WTC11 (cell line): ENCODE measurements around the gene OAF. TPM values are rescaled to one million over a fixed set of nuclear protein-coding genes. Genes with fewer than 3 reads are reported as not detected.

Source experiments
- ATAC-seq: fragments of 200-7000 bp; cut with Tn5 transposase; 2 replicates; pipeline ENCODE4 v1.10.0; 2021; ENCODE audit warnings: mild to moderate bottlenecking, moderate library complexity
- CTCF ChIA-PET: fragments of 300-600 bp; sonication (Branson Sonifier 250); formaldehyde crosslinking; loops from one replicate; lab custom pipeline; 2021; ENCODE audit warnings: antibody characterized with exemption; lab: Charles Lee
- POLR2A ChIA-PET: fragments of 350-600 bp; sonication (Branson Sonifier 250); formaldehyde crosslinking; loops from one replicate; lab custom pipeline; 2021; ENCODE audit warnings: antibody characterized with exemption; lab: Charles Lee
- DNase-seq: peaks from one replicate; pipeline ENCODE4 v3.0.0; 2021; ENCODE audit warnings: low spot score
- H3K27ac Mint-ChIP-seq: 2 replicates; pipeline ENCODE4 v1.8.0; 2021; ENCODE audit warnings: mixed read lengths
- H3K27me3 Mint-ChIP-seq: 2 replicates; pipeline ENCODE4 v1.8.0; 2021; ENCODE audit warnings: low read depth, mild to moderate bottlenecking, moderate library complexity, mixed read lengths
- H3K36me3 Mint-ChIP-seq: 2 replicates; pipeline ENCODE4 v1.8.0; 2021; ENCODE audit warnings: mixed read lengths
- H3K4me1 Mint-ChIP-seq: 2 replicates; pipeline ENCODE4 v1.8.0; 2022; ENCODE audit warnings: mixed read lengths
- H3K4me3 Mint-ChIP-seq: 2 replicates; pipeline ENCODE4 v1.8.0; 2021; ENCODE audit warnings: mild to moderate bottlenecking, moderate library complexity, mixed read lengths
- H3K9me3 Mint-ChIP-seq: 2 replicates; pipeline ENCODE4 v1.8.0; 2021; ENCODE audit warnings: mixed read lengths
- CBFB ChIP-seq: sonication (generic); formaldehyde crosslinking; IDR thresholded peaks from 2 replicates; pipeline ENCODE4 v1.8.1; 2022; ENCODE audit warnings: mild to moderate bottlenecking, low read depth, missing genetic modification reagents
- CDX4 ChIP-seq: fragments of 250-450 bp; sonication (Bioruptor Pico); IDR thresholded peaks from 2 replicates; pipeline ENCODE4 v1.9.0; 2021; ENCODE audit warnings: moderate library complexity, mild to moderate bottlenecking, inconsistent platforms, borderline replicate concordance
- CREM ChIP-seq: sonication (generic); formaldehyde crosslinking; IDR thresholded peaks from 2 replicates; pipeline ENCODE4 v1.8.1; 2022; ENCODE audit warnings: mild to moderate bottlenecking, missing genetic modification reagents, moderate library complexity
- EMX1 ChIP-seq: fragments of 250-450 bp; sonication (Bioruptor Pico); IDR thresholded peaks from 2 replicates; pipeline ENCODE4 v1.8.0; 2021; ENCODE audit warnings: mild to moderate bottlenecking
- ERG ChIP-seq: fragments of 250-450 bp; sonication (Bioruptor Pico); IDR thresholded peaks from 2 replicates; pipeline ENCODE4 v1.8.0; 2021; ENCODE audit warnings: mild to moderate bottlenecking
- FOXJ3 ChIP-seq: sonication (generic); formaldehyde crosslinking; IDR thresholded peaks from 2 replicates; pipeline ENCODE4 v1.9.0; 2021; ENCODE audit warnings: missing genetic modification reagents, mild to moderate bottlenecking, borderline replicate concordance
- GRHL2 ChIP-seq: fragments of 250-450 bp; sonication (Bioruptor Pico); IDR thresholded peaks from 2 replicates; pipeline ENCODE4 v1.8.0; 2022; ENCODE audit warnings: mild to moderate bottlenecking, moderate library complexity; ENCODE audit not compliant: insufficient replicate concordance, severe bottlenecking
- GTF2I ChIP-seq: fragments of 250-450 bp; sonication (Bioruptor Pico); conservative IDR thresholded peaks from 2 replicates; pipeline ENCODE4 v1.4.0; 2021; ENCODE audit warnings: mild to moderate bottlenecking
- JAZF1 ChIP-seq: fragments of 250-450 bp; sonication (Bioruptor Pico); IDR thresholded peaks from 2 replicates; pipeline ENCODE4 v1.9.0; 2021; ENCODE audit warnings: moderate library complexity, mild to moderate bottlenecking, inconsistent platforms
- NFATC4 ChIP-seq: fragments of 250-450 bp; sonication (Bioruptor Pico); IDR thresholded peaks from 2 replicates; pipeline ENCODE4 v1.9.0; 2021; ENCODE audit warnings: mild to moderate bottlenecking
- NFE2L1 ChIP-seq: sonication (generic); formaldehyde crosslinking; IDR thresholded peaks from 2 replicates; pipeline ENCODE4 v1.8.1; 2023; ENCODE audit warnings: missing genetic modification reagents
- OVOL2 ChIP-seq: fragments of 250-450 bp; sonication (Bioruptor Pico); IDR thresholded peaks from 2 replicates; pipeline ENCODE4 v1.9.0; 2021; ENCODE audit warnings: mild to moderate bottlenecking, borderline replicate concordance
- PRDM15 ChIP-seq: sonication (generic); formaldehyde crosslinking; IDR thresholded peaks from 2 replicates; pipeline ENCODE4 v1.8.0; 2022; ENCODE audit warnings: missing genetic modification reagents
- PRRX2 ChIP-seq: fragments of 250-450 bp; sonication (Bioruptor Pico); IDR thresholded peaks from 2 replicates; pipeline ENCODE4 v1.8.0; 2021; ENCODE audit warnings: mild to moderate bottlenecking
- RORB ChIP-seq: fragments of 250-450 bp; sonication (Bioruptor Pico); IDR thresholded peaks from 2 replicates; pipeline ENCODE4 v1.9.0; 2021; ENCODE audit warnings: mild to moderate bottlenecking
- SMAD4 ChIP-seq: sonication (generic); formaldehyde crosslinking; IDR thresholded peaks from 2 replicates; pipeline ENCODE4 v1.8.0; 2022; ENCODE audit warnings: mild to moderate bottlenecking, missing genetic modification reagents
- ZNF219 ChIP-seq: sonication (generic); formaldehyde crosslinking; IDR thresholded peaks from 2 replicates; pipeline ENCODE4 v1.8.0; 2023; ENCODE audit warnings: missing genetic modification reagents, mild to moderate bottlenecking, borderline replicate concordance
- ZNF232 ChIP-seq: sonication (generic); formaldehyde crosslinking; IDR thresholded peaks from 2 replicates; pipeline ENCODE4 v1.8.0; 2022; ENCODE audit warnings: mild to moderate bottlenecking, missing genetic modification reagents
- ZNF416 ChIP-seq: fragments of 250-450 bp; sonication (Bioruptor Pico); IDR thresholded peaks from 2 replicates; pipeline ENCODE4 v1.9.0; 2021; ENCODE audit warnings: mild to moderate bottlenecking, inconsistent platforms
- total RNA-seq: library from RNA; stranded (reverse); gene quantifications from 3 replicates; pipeline ENCODE4 v1.2.3, GENCODE V29; 2021

OAF gene
- total RNA-seq, 1 experiment from 2014 or later, result 5.6 TPM

GRCh38 chr11:120255519-120255866, 44.7 kb downstream of the OAF start (continued):
- TF ChIP-seq NFATC4 (CRISPR knock-in tag) (no peak), GRHL2 (no peak), JAZF1 (CRISPR knock-in tag) (no peak), OVOL2 (CRISPR knock-in tag) (no peak), PRRX2 (CRISPR knock-in tag) (no peak)

GRCh38 chr11:120256178-120256577, 45.3 kb downstream of the OAF start:
- Mint-ChIP-seq H3K27ac (no peak overlapping the region), H3K4me1 (peaks cover 52% of the 10 kb centered on the region), H3K27me3 (peaks cover 64% of the 10 kb centered on the region), H3K4me3 (peak overlapping the region; percentile 61), H3K9me3 (no peaks in the 10 kb centered on the region), H3K36me3 (no peaks in the 10 kb centered on the region)
- POLR2A ChIA-PET, result no interaction called here
- ATAC-seq (no peak), DNase-seq (no peak)
- CTCF ChIA-PET, result interaction anchor here (1.4 to 24.2 kb wide), 3 partner anchors 45 to 79 kb away, joined by 3 to 623 read pairs (median 15); no protein-coding TSS in a partner anchor
- TF ChIP-seq SMAD4 (CRISPR knock-in tag), result no peak

- Mint-ChIP-seq H3K4me3 (no peak overlapping the region), H3K27ac (no peak overlapping the region), H3K4me1 (peaks cover 58% of the 10 kb centered on the region), H3K27me3 (peaks cover 62% of the 10 kb centered on the region), H3K9me3 (no peaks in the 10 kb centered on the region), H3K36me3 (no peaks in the 10 kb centered on the region)
- DNase-seq (no peak), ATAC-seq (no peak)
- POLR2A ChIA-PET, result no interaction called here
- TF ChIP-seq CDX4 (CRISPR knock-in tag) (no peak), FOXJ3 (CRISPR knock-in tag) (no peak), ZNF232 (CRISPR knock-in tag) (no peak), CREM (CRISPR knock-in tag) (no peak), GTF2I (no peak), RORB (no peak), EMX1 (CRISPR knock-in tag) (no peak), OVOL2 (CRISPR knock-in tag) (no peak), ERG (CRISPR knock-in tag) (no peak), CBFB (CRISPR knock-in tag) (no peak)
- CTCF ChIA-PET, result interaction anchor here (0.6 to 2.9 kb wide), 3 partner anchors 17 to 46 kb away, joined by 3 to 15 read pairs (median 4); partner anchors contain the start of gene POU2F3
Measured at GRCh38 chr11:120256779-120257178, 45.9 kb downstream of the OAF start.

- TF ChIP-seq PRDM15 (CRISPR knock-in tag), result no peak
- no peak for TF ChIP-seq NFE2L1 (CRISPR knock-in tag)
- TF ChIP-seq ZNF219, result no peak
- no peak for TF ChIP-seq ZNF416 (CRISPR knock-in tag)
- ChIA-PET CTCF (interaction anchor here (0.7 to 3.2 kb wide), 5 partner anchors 9 to 45 kb away, joined by 3 to 19 read pairs (median 7); partner anchors contain the start of gene POU2F3), POLR2A (no interaction called here)
- H3K27me3 Mint-ChIP-seq, result peaks cover 62% of the 10 kb centered on the region
- H3K4me3 Mint-ChIP-seq, result no peak overlapping the region
- H3K4me1 Mint-ChIP-seq, result peaks cover 60% of the 10 kb centered on the region
- H3K36me3 Mint-ChIP-seq, result no peaks in the 10 kb centered on the region
- DNase-seq, result no peak
- no peak overlapping the region for H3K27ac Mint-ChIP-seq
- no peak for ATAC-seq
- H3K9me3 Mint-ChIP-seq, result no peaks in the 10 kb centered on the region
Measured at GRCh38 chr11:120257346-120257745, 46.5 kb downstream of the OAF start.
